Measurements from ENCODE around the gene NAV2.
A peak's percentile ranks its signal among the peaks of the same experiment; 100 is the strongest.

Gene NAV2

GRCh38 chr11:20013346-20014066, 300.9 kb downstream of the NAV2 start:
- DNase-seq: no peak

GRCh38 chr11:20014067-20014402, 301.4 kb downstream of the NAV2 start:
- DNase-seq: no peak

- DNase-seq: no peak
Measured at GRCh38 chr11:20015101-20015500, 302.5 kb downstream of the NAV2 start.

- DNase-seq: no peak
Measured at GRCh38 chr11:20015529-20016427, 303.1 kb downstream of the NAV2 start.

GRCh38 chr11:20016526-20016925, 303.9 kb downstream of the NAV2 start:
- DNase-seq: no peak

- DNase-seq: peak; percentile 27
Measured at GRCh38 chr11:20017320-20017719, 304.7 kb downstream of the NAV2 start.

- no peak for DNase-seq
Measured at GRCh38 chr11:20020198-20020597, 307.6 kb downstream of the NAV2 start.

GRCh38 chr11:20020716-20021115, 308.1 kb downstream of the NAV2 start:
- no peak for DNase-seq

- DNase-seq: no peak
Measured at GRCh38 chr11:20021212-20021611, 308.6 kb downstream of the NAV2 start.

- DNase-seq: no peak
Measured at GRCh38 chr11:20021771-20022362, 309.2 kb downstream of the NAV2 start.

- peak; percentile 46 for DNase-seq
Measured at GRCh38 chr11:20022363-20023081, 309.9 kb downstream of the NAV2 start.

GRCh38 chr11:20023082-20023426, 310.4 kb downstream of the NAV2 start:
- no peak for DNase-seq

- DNase-seq: no peak
Measured at GRCh38 chr11:20024172-20024935, 311.7 kb downstream of the NAV2 start.

GRCh38 chr11:20025332-20025840, 312.7 kb downstream of the NAV2 start:
- DNase-seq: no peak

GRCh38 chr11:20026629-20027555, 314.3 kb downstream of the NAV2 start:
- peak; percentile 68 for DNase-seq

- DNase-seq: no peak
Measured at GRCh38 chr11:20027556-20028013, 314.9 kb downstream of the NAV2 start.

- no peak for DNase-seq
Measured at GRCh38 chr11:20029193-20029592, 316.6 kb downstream of the NAV2 start.

GRCh38 chr11:20030472-20030871, 317.8 kb downstream of the NAV2 start:
- no peak for DNase-seq

- no peak for DNase-seq
Measured at GRCh38 chr11:20031155-20032001, 318.7 kb downstream of the NAV2 start.

- DNase-seq: no peak
Measured at GRCh38 chr11:20032127-20032526, 319.5 kb downstream of the NAV2 start.

Data from NCI-H510A (cell line).